ENCODE data around the gene FIGNL2.

GRCh38 chr12:51817027-51817953, 31.2 kb downstream of the FIGNL2 start:
- TF ChIP-seq CTCF (conservative IDR thresholded peaks at IDR 0.05; ENCODE audit: low read depth, low read length) (no peak), EZH2 (IDR thresholded peaks at IDR 0.05; ENCODE audit: borderline replicate concordance, low read depth, low read length, poor library complexity, severe bottlenecking) (no peak)

Measured in A673 (cell line).